KBM-7 (cell line): Measurements from ENCODE around the gene GBF1.

Experiments
- DNase-seq: peaks from one replicate; pipeline ENCODE4 v3.0.0-alpha.2; 2015
- in situ Hi-C: fragments of 300-500 bp; cut with MboI; formaldehyde crosslinking; loops from 2 replicates; pipeline ENCODE4 v1.14.3; 2020; ENCODE audit warnings: low sequenced_read_pairs, low pct_unique_long_range_greater_than_20kb, mixed read lengths

The GBF1 gene

GRCh38 chr10:102423372-102423968 lies 178.1 kb downstream of the GBF1 start:
- in situ Hi-C loops = no loop called here
- DNase-seq = no peak

- DNase-seq = no peak
- in situ Hi-C loops = no loop called here
These were observed 178.8 kb downstream of the GBF1 start for GRCh38 chr10:102424145-102424544.

GRCh38 chr10:102424916-102425315 lies 179.6 kb downstream of the GBF1 start:
- DNase-seq = no peak
- in situ Hi-C loops = no loop called here

- in situ Hi-C loops = no loop called here
- no peak for DNase-seq
These were observed 180.1 kb downstream of the GBF1 start for GRCh38 chr10:102425444-102425843.

- in situ Hi-C loops = no loop called here
These were observed 181.5 kb downstream of the GBF1 start for GRCh38 chr10:102426803-102427287.

GRCh38 chr10:102429468-102429867 lies 184.1 kb downstream of the GBF1 start:
- no peak for DNase-seq
- in situ Hi-C loops = no loop called here

More at GRCh38 chr10:102426803-102427287, 181.5 kb downstream of the GBF1 start:
- DNase-seq = no peak

GRCh38 chr10:102431452-102432124 lies 186.3 kb downstream of the GBF1 start:
- DNase-seq = peak; percentile 40
- in situ Hi-C loops = no loop called here
